DOHH2 (cell line): Measurements from ENCODE around the gene FAM184A.

Experiments
- H3F3A ChIP-seq: fragments of 200-600 bp; sonication (generic), shearing (Covaris generic); 2 replicates; pipeline ENCODE4 v1.6.0; 2016; ENCODE audit warnings: antibody characterized with exemption, mild to moderate bottlenecking; ENCODE audit not compliant: control insufficient read depth, insufficient read depth
- H3K27ac ChIP-seq: fragments of 200-600 bp; sonication (generic); 2 replicates; pipeline ENCODE4 v1.5.1; 2014; ENCODE audit warnings: low read depth, mild to moderate bottlenecking, low read length, moderate library complexity
- H3K27me3 ChIP-seq: fragments of 200-600 bp; sonication (generic); 2 replicates; pipeline ENCODE4 v1.6.1; 2014; ENCODE audit warnings: mild to moderate bottlenecking, low read length, mixed read lengths; ENCODE audit not compliant: control insufficient read depth
- H3K36me3 ChIP-seq: fragments of 200-600 bp; sonication (generic); 2 replicates; pipeline ENCODE4 v1.6.1; 2014; ENCODE audit warnings: mild to moderate bottlenecking, low read length, moderate library complexity, mixed read lengths; ENCODE audit not compliant: control insufficient read depth
- H3K4me1 ChIP-seq: fragments of 200-600 bp; sonication (generic); 2 replicates; pipeline ENCODE4 v1.6.1; 2014; ENCODE audit warnings: mild to moderate bottlenecking, low read length, mixed read lengths; ENCODE audit not compliant: control insufficient read depth
- H3K4me2 ChIP-seq: fragments of 200-600 bp; sonication (generic); 2 replicates; pipeline ENCODE4 v1.6.0; 2014; ENCODE audit warnings: mild to moderate bottlenecking, low read length, moderate library complexity
- H3K4me3 ChIP-seq: fragments of 200-600 bp; sonication (generic); 2 replicates; pipeline ENCODE4 v1.5.1; 2014; ENCODE audit warnings: mild to moderate bottlenecking, low read length, mixed read lengths
- H3K79me2 ChIP-seq: fragments of 200-600 bp; sonication (generic); 2 replicates; pipeline ENCODE4 v1.6.1; 2014; ENCODE audit warnings: mild to moderate bottlenecking, low read length, mixed read lengths; ENCODE audit not compliant: control insufficient read depth
- H3K9me2 ChIP-seq: fragments of 200-600 bp; sonication (generic); replicated peaks from 2 replicates; pipeline ENCODE4 v1.6.1; 2014; ENCODE audit warnings: mild to moderate bottlenecking, low read length, mixed read lengths; ENCODE audit not compliant: control insufficient read depth
- H3K9me3 ChIP-seq: fragments of 200-600 bp; sonication (generic); 2 replicates; pipeline ENCODE4 v1.6.1; 2014; ENCODE audit warnings: antibody characterized with exemption, low read length, mixed read lengths; ENCODE audit not compliant: control insufficient read depth, insufficient read depth
- H4K20me1 ChIP-seq: fragments of 200-600 bp; sonication (generic); 2 replicates; pipeline ENCODE4 v1.6.0; 2014; ENCODE audit warnings: low read depth, mild to moderate bottlenecking, antibody characterized with exemption, low read length, moderate library complexity; ENCODE audit not compliant: control insufficient read depth, insufficient read depth
- CTCF ChIP-seq: fragments of 200-600 bp; sonication (generic); IDR thresholded peaks from one replicate; pipeline ENCODE4 v1.5.1; 2014; ENCODE audit warnings: antibody characterized with exemption, mild to moderate bottlenecking, low read depth, low read length; ENCODE audit not compliant: poor library complexity, severe bottlenecking
- EZH2phosphoT487 ChIP-seq: fragments of 200-600 bp; sonication (generic); IDR thresholded peaks from 2 replicates; pipeline ENCODE4 v1.6.1; 2017; ENCODE audit warnings: borderline replicate concordance, mild to moderate bottlenecking, antibody characterized with exemption, low read length, moderate library complexity, mixed read lengths

The FAM184A gene

DNA sequence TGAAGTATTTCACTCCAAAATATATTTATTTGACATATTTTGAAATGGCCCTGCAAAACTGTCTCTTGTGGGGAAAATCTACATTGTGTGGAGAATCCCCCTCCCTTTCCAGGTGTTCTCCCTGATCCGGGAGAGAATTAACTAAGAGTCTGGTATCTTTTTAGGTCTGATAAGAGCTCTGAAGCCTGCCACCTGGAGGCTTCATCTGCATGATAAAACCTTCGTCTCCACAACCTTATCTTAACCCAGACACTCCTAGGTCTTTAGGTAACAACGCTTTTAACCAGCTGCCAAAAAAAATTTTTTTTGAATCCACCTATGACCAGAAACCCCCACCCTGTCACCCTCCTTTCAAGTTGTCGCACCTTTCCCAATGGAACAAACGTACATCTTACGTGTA is 43.0 kb downstream of the FAM184A start:
- Histone ChIP-seq H3K27ac (no peak overlapping the region), H3K9me3 (no peaks in the 10 kb centered on the region), H3K4me2 (no peak overlapping the region), H3K27me3 (no peaks in the 10 kb centered on the region), H3K79me2 (no peaks in the 10 kb centered on the region), H3K9me2 (no peaks in the 10 kb centered on the region), H4K20me1 (no peaks in the 10 kb centered on the region), H3K36me3 (no peaks in the 10 kb centered on the region), H3F3A (no peaks in the 10 kb centered on the region), H3K4me3 (no peak overlapping the region), H3K4me1 (no peaks in the 10 kb centered on the region)
- TF ChIP-seq CTCF: no peak
- TF ChIP-seq EZH2phosphoT487: no peak

- Histone ChIP-seq H4K20me1 (no peaks in the 10 kb centered on the region), H3K79me2 (no peaks in the 10 kb centered on the region), H3K27ac (no peak overlapping the region), H3K4me3 (no peak overlapping the region), H3K4me1 (no peaks in the 10 kb centered on the region), H3K27me3 (no peaks in the 10 kb centered on the region), H3K4me2 (no peak overlapping the region), H3K9me2 (no peaks in the 10 kb centered on the region), H3F3A (no peaks in the 10 kb centered on the region), H3K9me3 (no peaks in the 10 kb centered on the region), H3K36me3 (no peaks in the 10 kb centered on the region)
- TF ChIP-seq EZH2phosphoT487 (no peak), CTCF (no peak)
These were observed 43.5 kb downstream of the FAM184A start for GRCh38 chr6:119034827-119035458.

GRCh38 chr6:119032428-119032827 is 46.0 kb downstream of the FAM184A start:
- Histone ChIP-seq H3K4me3 (no peak overlapping the region), H3K27ac (no peak overlapping the region), H3K4me1 (no peaks in the 10 kb centered on the region), H3K9me3 (no peaks in the 10 kb centered on the region), H3K9me2 (no peaks in the 10 kb centered on the region), H3F3A (no peaks in the 10 kb centered on the region), H4K20me1 (no peaks in the 10 kb centered on the region), H3K4me2 (no peak overlapping the region), H3K79me2 (no peaks in the 10 kb centered on the region), H3K27me3 (no peaks in the 10 kb centered on the region), H3K36me3 (no peaks in the 10 kb centered on the region)
- TF ChIP-seq EZH2phosphoT487 (no peak), CTCF (no peak)
